Kidney (tissue), 14 donors: ENCODE results near the gene FOSL2. TPM values are rescaled to one million over a fixed set of nuclear protein-coding genes. Genes with fewer than 3 reads are reported as not detected.

Source experiments
- DNase-seq, 5 donors: peaks; one replicate each; pipeline ENCODE4 v3.0.0-alpha.2; 2013 to 2020
- FAIRE-seq: peaks from 2 replicates; lab custom pipeline; 2012; peaks lifted over from hg19 to GRCh38; lab: Jason Lieb, UNC
- H3K27ac ChIP-seq, 2 donors: one replicate each; pipeline ENCODE4 v1.7.0; 2013; ENCODE audit warnings: low read depth in 2 of 2, low read length in 2 of 2, inconsistent platforms in 1 of 2
- H3K27me3 ChIP-seq: one replicate; pipeline ENCODE4 v1.7.1; 2013; ENCODE audit warnings: low read length, inconsistent platforms; ENCODE audit not compliant: control insufficient read depth, insufficient read depth
- H3K36me3 ChIP-seq, 3 donors: one replicate each; pipeline versions ENCODE4 v1.7.0 to v1.7.1; 2013; ENCODE audit warnings: low read length in 3 of 3, control low read depth in 1 of 3, inconsistent platforms in 1 of 3; ENCODE audit not compliant: insufficient read depth in 3 of 3, control insufficient read depth in 2 of 3
- H3K4me1 ChIP-seq, 3 donors: one replicate each; pipeline versions ENCODE4 v1.7.0 to v1.7.1; 2013; ENCODE audit warnings: low read length in 3 of 3, inconsistent platforms in 1 of 3, low read depth in 1 of 3; ENCODE audit not compliant: control insufficient read depth in 2 of 3, insufficient read depth in 2 of 3
- H3K4me3 ChIP-seq, 3 donors: one replicate each; pipeline versions ENCODE4 v1.7.0 to v1.8.1; 2013; ENCODE audit warnings: low read length in 3 of 3, control low read depth in 1 of 3, inconsistent platforms in 1 of 3
- H3K9ac ChIP-seq, 3 donors: one replicate each; pipeline versions ENCODE4 v1.7.0 to v1.7.1; 2013; ENCODE audit warnings: low read length in 3 of 3, control low read depth in 1 of 3, inconsistent platforms in 1 of 3
- H3K9me3 ChIP-seq, 3 donors: one replicate each; pipeline versions ENCODE4 v1.7.0 to v1.7.1; 2013; ENCODE audit warnings: low read length in 3 of 3, control low read depth in 1 of 3, inconsistent platforms in 1 of 3; ENCODE audit not compliant: control insufficient read depth in 2 of 3, insufficient read depth in 1 of 3
- CTCF ChIP-seq: IDR thresholded peaks from 3 replicates; pipeline ENCODE4 v1.5.1; 2012; ENCODE audit warnings: mild to moderate bottlenecking, moderate library complexity, borderline replicate concordance; ENCODE audit not compliant: insufficient read depth; ENCODE audit errors: extremely low read depth
- intact Hi-C: fragments of 100-400 bp; cut with DNase I; formaldehyde crosslinking; loops from one replicate; pipeline ENCODE4 v1.11.1; 2022
- polyA plus RNA-seq: library from polyadenylated mRNA; stranded (reverse); fragments of 350-450 nt; fragmentation: Illumina TruSeq; extraction: RNeasy Lipid Tissue Mini Kit (QIAGEN cat#74804); gene quantifications from one replicate; pipeline ENCODE4 v1.2.3, GENCODE V29; 2014; ENCODE audit warnings: low read depth, low replicate concordance; ENCODE audit not compliant: insufficient read depth
- total RNA-seq: library from RNA; stranded (reverse); fragmentation: NEBNext Ultra II Directional; extraction: Animal tissue kit (Norgen Biotek cat#: 25700); gene quantifications from one replicate; pipeline ENCODE4 v1.2.1, GENCODE V29; 2021
- donor health status: control.
- donor health status: control.
- donor health status: control.
- donor health status: control.
- donor health status: control.
- donor health status: DM: yes; HTN: yes; CAD: no.
- donor health status: Normal renal cell carcinoma (clear cell type).

FOSL2 gene
- total and polyA plus RNA-seq, 2 donors from 2014 or later: 20.6 to 149 TPM

DNA sequence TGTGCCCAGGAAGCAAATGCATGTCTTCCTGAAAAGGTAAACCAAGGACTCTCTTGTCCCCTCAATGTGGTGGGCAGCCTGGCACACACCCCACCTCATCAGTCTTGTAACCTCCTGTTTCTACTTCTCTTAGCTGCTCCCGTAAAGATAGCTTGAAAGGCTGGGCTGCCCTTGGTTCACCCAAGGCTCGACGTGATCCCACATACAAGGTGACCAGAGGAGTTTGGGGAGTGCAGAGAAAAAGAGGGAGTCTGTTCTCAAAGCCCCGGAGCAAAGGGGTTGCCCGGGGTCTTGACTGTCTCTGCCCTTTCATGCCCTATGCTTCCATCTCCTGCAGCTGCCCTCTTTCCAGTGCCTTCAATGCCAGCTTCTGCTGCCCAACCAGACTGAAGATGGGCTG is 18.3 kb upstream of the FOSL2 start:
- DNase-seq (no peak), FAIRE-seq (no peak)
- Histone ChIP-seq H3K9ac (no peak overlapping the region), H3K4me1 (peaks cover 0 to 7% (median 0%) of the 10 kb centered on the region in 3 donors), H3K9me3 (no peaks in the 10 kb centered on the region), H3K36me3 (no peaks in the 10 kb centered on the region), H3K27ac (no peak overlapping the region), H3K27me3 (no peaks in the 10 kb centered on the region), H3K4me3 (no peak overlapping the region)
- TF ChIP-seq CTCF: no peak
- intact Hi-C loops: no loop called here

- peaks cover 0 to 7% (median 0%) of the 10 kb centered on the region in 3 donors for H3K4me1 ChIP-seq
- no peak overlapping the region for H3K9ac ChIP-seq
- no peaks in the 10 kb centered on the region for H3K9me3 ChIP-seq
- no peak overlapping the region for H3K27ac ChIP-seq
- no peaks in the 10 kb centered on the region for H3K27me3 ChIP-seq
- FAIRE-seq (no peak), DNase-seq (no peak)
- H3K4me3 ChIP-seq: no peak overlapping the region
- TF ChIP-seq CTCF: no peak
- no peaks in the 10 kb centered on the region for H3K36me3 ChIP-seq
- intact Hi-C loops: no loop called here
Measured at GRCh38 chr2:28375236-28375635, 17.4 kb upstream of the FOSL2 start.

DNA sequence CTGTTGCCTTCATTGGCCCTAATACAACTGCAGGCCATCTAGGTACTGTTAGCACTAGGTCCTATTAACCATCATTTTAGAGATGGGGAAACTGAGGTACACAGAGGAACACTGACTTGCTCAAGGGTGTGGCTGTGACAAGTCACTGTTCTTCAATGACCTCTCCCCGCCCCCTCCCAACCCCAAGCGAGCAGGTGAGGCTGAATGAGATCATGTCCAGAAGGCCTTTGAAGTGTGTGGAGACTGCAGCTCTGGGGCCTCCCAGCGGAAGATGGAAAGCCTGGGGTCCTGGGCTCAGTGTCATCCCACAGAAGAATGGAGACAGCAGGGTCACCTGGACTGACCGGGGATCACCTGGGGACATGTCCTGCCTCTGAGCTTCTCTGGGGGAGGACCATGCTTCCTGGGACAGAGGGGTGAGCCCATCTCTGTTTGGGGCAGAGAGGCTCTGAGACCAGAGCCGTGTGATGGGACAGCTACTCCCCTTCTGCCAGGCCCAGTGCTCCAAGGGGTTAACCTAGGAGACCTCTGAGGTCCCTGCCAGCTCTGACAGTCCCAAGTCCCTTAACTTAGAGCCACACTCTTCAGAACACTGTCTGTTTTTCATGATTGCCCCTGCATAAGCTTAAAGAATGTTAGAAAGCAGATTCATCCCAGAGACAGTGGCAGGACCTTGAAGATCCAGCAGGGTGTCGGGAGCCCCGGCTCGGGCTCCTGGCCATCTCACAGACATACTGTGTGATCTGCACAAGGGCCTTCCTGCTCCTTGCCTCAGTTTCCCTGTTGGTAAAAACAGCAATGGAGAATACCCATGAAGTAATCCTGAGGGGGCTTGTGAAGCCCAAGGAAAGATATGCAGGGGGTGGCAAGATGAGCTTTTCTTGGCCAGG is 16.7 kb upstream of the FOSL2 start:
- no peak overlapping the region for H3K27ac ChIP-seq
- no peak overlapping the region for H3K4me3 ChIP-seq
- no peaks in the 10 kb centered on the region for H3K27me3 ChIP-seq
- DNase-seq (no peak), FAIRE-seq (no peak)
- peaks cover 0 to 7% (median 0%) of the 10 kb centered on the region in 3 donors for H3K4me1 ChIP-seq
- no peak for TF ChIP-seq CTCF
- no peaks in the 10 kb centered on the region for H3K9me3 ChIP-seq
- intact Hi-C loops: no loop called here
- H3K9ac ChIP-seq: no peak overlapping the region
- H3K36me3 ChIP-seq: no peaks in the 10 kb centered on the region
